Choroid plexus epithelial cell (primary cell): Measurements from ENCODE around the gene GPT2.

Experiments
- DNase-seq: peaks from one replicate; pipeline ENCODE4 v3.0.0-alpha.2; 2010; ENCODE audit warnings: low read depth
- H3K4me3 ChIP-seq: 2 replicates; pipeline ENCODE4 v1.5.1; 2011; ENCODE audit warnings: low read depth, mild to moderate bottlenecking, control low read depth, low read length, moderate library complexity
- CTCF ChIP-seq: conservative IDR thresholded peaks from 2 replicates; pipeline ENCODE4 v1.5.1; 2011; ENCODE audit warnings: low read depth, mild to moderate bottlenecking, control low read depth, inconsistent platforms, low read length, moderate library complexity

Gene GPT2

GRCh38 chr16:46883353-46883689 is 841 bp upstream of the GPT2 start:
- no peak for TF ChIP-seq CTCF
- peak overlapping the region; percentile 87 for H3K4me3 ChIP-seq
- no peak for DNase-seq

- TF ChIP-seq CTCF, result no peak
- H3K4me3 ChIP-seq, result peak overlapping the region; percentile 87
- peak; percentile 27 for DNase-seq
Observed at GRCh38 chr16:46884513-46885293, 541 bp downstream of the GPT2 start.

- H3K4me3 ChIP-seq, result peak overlapping the region; percentile 24
- DNase-seq, result peak; percentile 65
- no peak for TF ChIP-seq CTCF
Observed at GRCh38 chr16:46885960-46886763, 2.0 kb downstream of the GPT2 start.

- TF ChIP-seq CTCF, result no peak
- DNase-seq, result no peak
- no peak overlapping the region for H3K4me3 ChIP-seq
Observed at GRCh38 chr16:46886764-46887523, 2.8 kb downstream of the GPT2 start.

GRCh38 chr16:46887524-46887854 is 3.3 kb downstream of the GPT2 start:
- H3K4me3 ChIP-seq, result no peak overlapping the region
- no peak for TF ChIP-seq CTCF
- no peak for DNase-seq

- DNase-seq, result no peak
- TF ChIP-seq CTCF, result no peak
- H3K4me3 ChIP-seq, result no peak overlapping the region
Observed at GRCh38 chr16:46889245-46889941, 5.2 kb downstream of the GPT2 start.
